22Rv1 (cell line): ENCODE data around the gene SPATA32.

Experiments used
- CTCF ChIP-seq: fragments of 450-650 bp; IDR thresholded peaks from 2 replicates; pipeline ENCODE4 v1.5.1; 2017; ENCODE audit warnings: mild to moderate bottlenecking
- ZFX ChIP-seq: fragments of 450-650 bp; IDR thresholded peaks from 2 replicates; pipeline ENCODE4 v1.6.1; 2017; ENCODE audit warnings: antibody characterized with exemption, borderline replicate concordance

- TF ChIP-seq CTCF, result peak; percentile 89
- no peak for TF ChIP-seq ZFX
These were observed 42.8 kb downstream of the SPATA32 start for GRCh38 chr17:45218895-45219661.
